ENCODE results near the gene CAMK2D. TPM values are rescaled to one million over a fixed set of nuclear protein-coding genes. Genes with fewer than 3 reads are reported as not detected.
A peak's percentile ranks its signal among the peaks of the same experiment; 100 is the strongest.

The CAMK2D gene
- total and polyA plus RNA-seq, 4 donors = 10.1 to 31.0 (median 25.6) TPM

DNA sequence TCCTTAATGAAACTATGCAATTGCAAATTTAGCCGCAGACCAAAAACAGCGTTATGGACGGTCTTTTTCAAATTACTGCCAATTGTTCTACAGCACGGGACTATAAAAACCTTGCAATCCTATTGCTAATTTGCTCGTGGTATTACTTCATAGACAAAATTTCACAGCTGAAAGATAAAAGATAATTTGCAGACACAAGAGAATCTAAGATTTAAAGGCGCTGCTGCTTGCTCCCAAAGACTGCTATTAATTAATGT, 1.4 kb upstream of the CAMK2D start:
- DNase-seq (ENCODE audit: low spot score) = no peak
- 5% methylated on average over 6 of the region's 6 CpGs for WGBS
- peak overlapping the region; percentile 69 to 98 (median 77) for H3K4me3 ChIP-seq (ENCODE audit: low read depth in 1 of 3, low read length in 3 of 3)
- H3K27ac ChIP-seq (ENCODE audit: low read depth in 1 of 2, low read length in 2 of 2) = peak overlapping the region; percentile 98 to 99
- H3K27me3 ChIP-seq (ENCODE audit: control insufficient read depth in 4 of 4, insufficient read depth in 4 of 4, low read length in 3 of 4) = no peaks in the 10 kb centered on the region
- H3K9me3 ChIP-seq (ENCODE audit: control insufficient read depth in 4 of 4, low read length in 3 of 4) = no peaks in the 10 kb centered on the region
- H3K36me3 ChIP-seq (ENCODE audit: control insufficient read depth in 4 of 4, insufficient read depth in 3 of 4, low read depth in 1 of 4, low read length in 3 of 4) = no peaks in the 10 kb centered on the region
- H3K9ac ChIP-seq (ENCODE audit: low read depth in 1 of 2, low read length in 2 of 2) = peak overlapping the region; percentile 90 to 99
- peaks cover 0 to 27% (median 5%) of the 10 kb centered on the region in 4 donors for H3K4me1 ChIP-seq (ENCODE audit: control insufficient read depth in 4 of 4, insufficient read depth in 4 of 4, low read length in 3 of 4)
- TF ChIP-seq RXRA (IDR thresholded peaks at IDR 0.05) (no peak), YY1 (IDR thresholded peaks at IDR 0.05) (peak; percentile 30), FOXA1 (IDR thresholded peaks at IDR 0.05) (no peak)
- TF ChIP-seq, protein P1, sequence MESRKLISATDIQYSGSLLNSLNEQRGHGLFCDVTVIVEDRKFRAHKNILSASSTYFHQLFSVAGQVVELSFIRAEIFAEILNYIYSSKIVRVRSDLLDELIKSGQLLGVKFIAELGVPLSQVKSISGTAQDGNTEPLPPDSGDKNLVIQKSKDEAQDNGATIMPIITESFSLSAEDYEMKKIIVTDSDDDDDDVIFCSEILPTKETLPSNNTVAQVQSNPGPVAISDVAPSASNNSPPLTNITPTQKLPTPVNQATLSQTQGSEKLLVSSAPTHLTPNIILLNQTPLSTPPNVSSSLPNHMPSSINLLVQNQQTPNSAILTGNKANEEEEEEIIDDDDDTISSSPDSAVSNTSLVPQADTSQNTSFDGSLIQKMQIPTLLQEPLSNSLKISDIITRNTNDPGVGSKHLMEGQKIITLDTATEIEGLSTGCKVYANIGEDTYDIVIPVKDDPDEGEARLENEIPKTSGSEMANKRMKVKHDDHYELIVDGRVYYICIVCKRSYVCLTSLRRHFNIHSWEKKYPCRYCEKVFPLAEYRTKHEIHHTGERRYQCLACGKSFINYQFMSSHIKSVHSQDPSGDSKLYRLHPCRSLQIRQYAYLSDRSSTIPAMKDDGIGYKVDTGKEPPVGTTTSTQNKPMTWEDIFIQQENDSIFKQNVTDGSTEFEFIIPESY (IDR thresholded peaks at IDR 0.05) = no peak
- TF ChIP-seq, protein P2, sequence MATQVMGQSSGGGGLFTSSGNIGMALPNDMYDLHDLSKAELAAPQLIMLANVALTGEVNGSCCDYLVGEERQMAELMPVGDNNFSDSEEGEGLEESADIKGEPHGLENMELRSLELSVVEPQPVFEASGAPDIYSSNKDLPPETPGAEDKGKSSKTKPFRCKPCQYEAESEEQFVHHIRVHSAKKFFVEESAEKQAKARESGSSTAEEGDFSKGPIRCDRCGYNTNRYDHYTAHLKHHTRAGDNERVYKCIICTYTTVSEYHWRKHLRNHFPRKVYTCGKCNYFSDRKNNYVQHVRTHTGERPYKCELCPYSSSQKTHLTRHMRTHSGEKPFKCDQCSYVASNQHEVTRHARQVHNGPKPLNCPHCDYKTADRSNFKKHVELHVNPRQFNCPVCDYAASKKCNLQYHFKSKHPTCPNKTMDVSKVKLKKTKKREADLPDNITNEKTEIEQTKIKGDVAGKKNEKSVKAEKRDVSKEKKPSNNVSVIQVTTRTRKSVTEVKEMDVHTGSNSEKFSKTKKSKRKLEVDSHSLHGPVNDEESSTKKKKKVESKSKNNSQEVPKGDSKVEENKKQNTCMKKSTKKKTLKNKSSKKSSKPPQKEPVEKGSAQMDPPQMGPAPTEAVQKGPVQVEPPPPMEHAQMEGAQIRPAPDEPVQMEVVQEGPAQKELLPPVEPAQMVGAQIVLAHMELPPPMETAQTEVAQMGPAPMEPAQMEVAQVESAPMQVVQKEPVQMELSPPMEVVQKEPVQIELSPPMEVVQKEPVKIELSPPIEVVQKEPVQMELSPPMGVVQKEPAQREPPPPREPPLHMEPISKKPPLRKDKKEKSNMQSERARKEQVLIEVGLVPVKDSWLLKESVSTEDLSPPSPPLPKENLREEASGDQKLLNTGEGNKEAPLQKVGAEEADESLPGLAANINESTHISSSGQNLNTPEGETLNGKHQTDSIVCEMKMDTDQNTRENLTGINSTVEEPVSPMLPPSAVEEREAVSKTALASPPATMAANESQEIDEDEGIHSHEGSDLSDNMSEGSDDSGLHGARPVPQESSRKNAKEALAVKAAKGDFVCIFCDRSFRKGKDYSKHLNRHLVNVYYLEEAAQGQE (IDR thresholded peaks at IDR 0.05) = no peak

DNA sequence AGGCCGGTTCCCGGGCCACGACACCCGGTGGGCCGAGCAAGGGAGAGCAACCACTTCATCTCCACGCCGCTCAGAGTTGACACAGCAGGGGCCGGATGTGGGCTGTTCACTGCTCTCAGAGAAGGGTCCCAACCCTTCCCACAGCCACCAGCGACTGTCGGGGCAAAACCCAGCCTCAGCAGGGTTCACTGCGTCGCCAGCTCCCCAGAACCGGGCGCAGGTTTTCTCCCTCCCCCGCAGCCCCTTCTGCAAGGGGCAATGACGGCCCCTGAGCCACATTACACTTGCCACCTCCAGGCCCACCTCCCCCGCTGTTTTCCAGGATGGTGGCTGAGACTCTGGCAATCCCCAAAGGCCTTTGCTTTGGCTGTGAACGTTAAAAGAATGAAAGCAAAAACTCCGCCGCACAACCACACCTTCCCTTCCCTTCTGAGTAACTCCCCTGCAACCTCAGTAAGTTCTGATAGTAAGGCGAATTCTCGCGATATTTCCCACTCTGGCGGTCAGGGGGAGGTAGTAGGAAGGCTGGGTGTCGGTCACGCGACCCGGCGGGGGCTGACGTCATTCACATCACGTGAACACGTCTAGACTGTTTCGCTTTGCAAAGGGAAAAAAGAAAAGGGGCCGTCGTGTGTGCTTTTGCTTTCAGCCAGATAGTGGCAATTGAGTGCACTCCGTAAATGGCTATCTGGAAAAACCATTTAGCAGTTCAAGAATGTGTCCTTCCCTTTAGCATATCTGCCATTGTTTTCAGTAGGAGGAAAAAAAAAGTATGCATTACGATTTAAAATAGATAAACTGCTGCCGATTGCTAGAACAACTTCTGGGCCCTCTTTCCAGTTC, 869 bp upstream of the CAMK2D start:
- no peaks in the 10 kb centered on the region for H3K36me3 ChIP-seq (ENCODE audit: control insufficient read depth in 4 of 4, insufficient read depth in 3 of 4, low read depth in 1 of 4, low read length in 3 of 4)
- peak overlapping the region; percentile 98 to 99 for H3K27ac ChIP-seq (ENCODE audit: low read depth in 1 of 2, low read length in 2 of 2)
- H3K4me3 ChIP-seq (ENCODE audit: low read depth in 1 of 3, low read length in 3 of 3) = peak overlapping the region; percentile 69 to 98 (median 77)
- H3K4me1 ChIP-seq (ENCODE audit: control insufficient read depth in 4 of 4, insufficient read depth in 4 of 4, low read length in 3 of 4) = peaks cover 0 to 27% (median 5%) of the 10 kb centered on the region in 4 donors
- H3K9ac ChIP-seq (ENCODE audit: low read depth in 1 of 2, low read length in 2 of 2) = peak overlapping the region; percentile 90 to 99
- DNase-seq (ENCODE audit: low spot score) = peak; percentile 93
- under 1% methylated on average over 38 of the region's 38 CpGs for WGBS
- H3K27me3 ChIP-seq (ENCODE audit: control insufficient read depth in 4 of 4, insufficient read depth in 4 of 4, low read length in 3 of 4) = no peaks in the 10 kb centered on the region
- no peaks in the 10 kb centered on the region for H3K9me3 ChIP-seq (ENCODE audit: control insufficient read depth in 4 of 4, low read length in 3 of 4)
- TF ChIP-seq HNF4A (conservative IDR thresholded peaks at IDR 0.05) (peak; percentile 11 to 19), HNF4G (IDR thresholded peaks at IDR 0.05) (no peak), YY1 (IDR thresholded peaks at IDR 0.05) (peak; percentile 90), SP1 (IDR thresholded peaks at IDR 0.05) (peak; percentile 72), RAD21 (IDR thresholded peaks at IDR 0.05) (peak; percentile 39 to 65), RXRA (IDR thresholded peaks at IDR 0.05) (peak in 1 of 2 donors; percentile 51), FOXA1 (IDR thresholded peaks at IDR 0.05) (no peak), JUND (IDR thresholded peaks at IDR 0.05) (peak; percentile 92 to 94), NR2F2 (IDR thresholded peaks at IDR 0.05) (no peak), TAF1 (conservative IDR thresholded peaks at IDR 0.05) (peak; percentile 96), FOXA2 (IDR thresholded peaks at IDR 0.05) (no peak), GABPA (IDR thresholded peaks at IDR 0.05 in 1 of 2, conservative IDR thresholded peaks at IDR 0.05 in 1 of 2) (peak in 1 of 2 donors; percentile 49)
- TF ChIP-seq, protein P2 (IDR thresholded peaks at IDR 0.05) = peak; percentile 93
- TF ChIP-seq, protein P3, sequence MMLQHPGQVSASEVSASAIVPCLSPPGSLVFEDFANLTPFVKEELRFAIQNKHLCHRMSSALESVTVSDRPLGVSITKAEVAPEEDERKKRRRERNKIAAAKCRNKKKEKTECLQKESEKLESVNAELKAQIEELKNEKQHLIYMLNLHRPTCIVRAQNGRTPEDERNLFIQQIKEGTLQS (IDR thresholded peaks at IDR 0.05) = peak; percentile 83
- TF ChIP-seq, protein P4, sequence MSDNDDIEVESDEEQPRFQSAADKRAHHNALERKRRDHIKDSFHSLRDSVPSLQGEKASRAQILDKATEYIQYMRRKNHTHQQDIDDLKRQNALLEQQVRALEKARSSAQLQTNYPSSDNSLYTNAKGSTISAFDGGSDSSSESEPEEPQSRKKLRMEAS (IDR thresholded peaks at IDR 0.05) = peak; percentile 48
- TF ChIP-seq, protein P1 (IDR thresholded peaks at IDR 0.05) = peak; percentile 99
- TF ChIP-seq, protein P5, sequence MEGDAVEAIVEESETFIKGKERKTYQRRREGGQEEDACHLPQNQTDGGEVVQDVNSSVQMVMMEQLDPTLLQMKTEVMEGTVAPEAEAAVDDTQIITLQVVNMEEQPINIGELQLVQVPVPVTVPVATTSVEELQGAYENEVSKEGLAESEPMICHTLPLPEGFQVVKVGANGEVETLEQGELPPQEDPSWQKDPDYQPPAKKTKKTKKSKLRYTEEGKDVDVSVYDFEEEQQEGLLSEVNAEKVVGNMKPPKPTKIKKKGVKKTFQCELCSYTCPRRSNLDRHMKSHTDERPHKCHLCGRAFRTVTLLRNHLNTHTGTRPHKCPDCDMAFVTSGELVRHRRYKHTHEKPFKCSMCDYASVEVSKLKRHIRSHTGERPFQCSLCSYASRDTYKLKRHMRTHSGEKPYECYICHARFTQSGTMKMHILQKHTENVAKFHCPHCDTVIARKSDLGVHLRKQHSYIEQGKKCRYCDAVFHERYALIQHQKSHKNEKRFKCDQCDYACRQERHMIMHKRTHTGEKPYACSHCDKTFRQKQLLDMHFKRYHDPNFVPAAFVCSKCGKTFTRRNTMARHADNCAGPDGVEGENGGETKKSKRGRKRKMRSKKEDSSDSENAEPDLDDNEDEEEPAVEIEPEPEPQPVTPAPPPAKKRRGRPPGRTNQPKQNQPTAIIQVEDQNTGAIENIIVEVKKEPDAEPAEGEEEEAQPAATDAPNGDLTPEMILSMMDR (IDR thresholded peaks at IDR 0.05; ENCODE audit: low read depth, low read length, missing input control) = peak; percentile 3
